K562 (cell line): Measurements from ENCODE around the gene COQ8A. TPM values are rescaled to one million over a fixed set of nuclear protein-coding genes. Genes with fewer than 3 reads are reported as not detected.

ENCODE experiments used
- CHD1 ChIP-seq: fragments of 200-600 bp; sonication (generic); IDR thresholded peaks from one replicate; pipeline ENCODE4 v1.6.1; 2012; ENCODE audit warnings: mild to moderate bottlenecking, moderate library complexity, low read length, inconsistent platforms
- ELF4 ChIP-seq: fragments of 450-650 bp; formaldehyde crosslinking; IDR thresholded peaks from 2 replicates; pipeline ENCODE4 v1.4.0; 2022; ENCODE audit warnings: missing genetic modification characterization
- HNRNPLL ChIP-seq: fragments of 200-400 bp; formaldehyde crosslinking; IDR thresholded peaks from 2 replicates; pipeline ENCODE4 v1.6.1; 2017; ENCODE audit warnings: low read length, low read depth, mild to moderate bottlenecking; ENCODE audit not compliant: poor library complexity, severe bottlenecking
- HOXB6 ChIP-seq: fragments of 250-450 bp; sonication (Bioruptor Pico); IDR thresholded peaks from 2 replicates; pipeline ENCODE4 v1.5.1; 2022; ENCODE audit warnings: mild to moderate bottlenecking, borderline replicate concordance
- MIER1 ChIP-seq: fragments of 450-650 bp; IDR thresholded peaks from 2 replicates; pipeline ENCODE4 v1.6.1; 2016; ENCODE audit warnings: antibody characterized with exemption, mild to moderate bottlenecking, low read depth
- MYBL2 ChIP-seq, 2 experiments: fragments of 450-650 bp in 1 of 2; sonication (generic) in 1 of 2; formaldehyde crosslinking in 1 of 2; IDR thresholded peaks; 2 replicates each; pipeline versions ENCODE4 v1.6.1 to v1.8.1; 2017 to 2022; ENCODE audit warnings: borderline replicate concordance in 1 of 2, inconsistent platforms in 1 of 2, low read depth in 1 of 2, mild to moderate bottlenecking in 1 of 2, missing genetic modification reagents in 1 of 2, moderate library complexity in 1 of 2
- OTX1 ChIP-seq: fragments of 450-650 bp; formaldehyde crosslinking; IDR thresholded peaks from 2 replicates; pipeline ENCODE4 v1.4.0; 2022; ENCODE audit warnings: mild to moderate bottlenecking
- TBL1XR1 ChIP-seq, 2 experiments: IDR thresholded peaks; 2 replicates each; pipeline ENCODE4 v1.6.1; 2012; ENCODE audit warnings: improper control_type of control experiment in 2 of 2, low read length in 2 of 2, mild to moderate bottlenecking in 1 of 2
- TRIM24 ChIP-seq, 2 experiments: fragments of 450-650 bp; IDR thresholded peaks; 2 replicates each; pipeline ENCODE4 v1.6.1; 2016
- ZNF124 ChIP-seq: sonication (generic); formaldehyde crosslinking; IDR thresholded peaks from 2 replicates; pipeline ENCODE4 v1.8.1; 2022; ENCODE audit warnings: missing genetic modification reagents
- ZNF785 ChIP-seq: fragments of 250-450 bp; sonication (Bioruptor Pico); IDR thresholded peaks from 2 replicates; pipeline ENCODE4 v1.4.0; 2020; ENCODE audit warnings: mild to moderate bottlenecking
- polyA plus RNA-seq, 8 experiments: library from polyadenylated mRNA; depleted of rRNA in 4 of 8; stranded (reverse) in 5 of 8; unstranded in 3 of 8; fragments of >200 nt; fragmentation: Nextera tagmentation in 2 of 8; fragmentation: Illumina TruSeq in 1 of 8; extraction: Ambion mirVana in 2 of 8; extraction: Trizol in 1 of 8; gene quantifications; 2 replicates each; pipeline versions ENCODE4 v1.2.1 to v1.2.3, GENCODE V29; 2011 to 2014; ENCODE audit warnings: inconsistent platforms in 1 of 8, missing spikeins in 1 of 8
- total RNA-seq, 7 experiments: library from RNA; depleted of rRNA in 6 of 7; stranded (reverse); fragments of >200 nt in 6 of 7; fragmentation: Illumina TruSeq in 2 of 7; extraction: Trizol in 2 of 7; gene quantifications; 2 replicates each; pipeline versions ENCODE4 v1.2.1 to v1.2.3, GENCODE V29; 2011 to 2021; ENCODE audit warnings: low replicate concordance in 1 of 7
- TF ChIP-seq, protein P1 (sequence below): fragments of 250-450 bp; sonication (Bioruptor Pico); IDR thresholded peaks from 2 replicates; pipeline ENCODE4 v1.8.0; 2021; ENCODE audit warnings: borderline replicate concordance, mild to moderate bottlenecking, moderate library complexity; ENCODE audit not compliant: poor library complexity, severe bottlenecking
- TF ChIP-seq, protein P2 (sequence below): fragments of 450-650 bp; IDR thresholded peaks from 2 replicates; pipeline ENCODE4 v1.6.1; 2016; ENCODE audit warnings: mild to moderate bottlenecking
- TF ChIP-seq, protein P3 (sequence below): fragments of 250-450 bp; sonication (Bioruptor Pico); IDR thresholded peaks from 2 replicates; pipeline ENCODE4 v1.8.0; 2022; ENCODE audit warnings: moderate library complexity, mild to moderate bottlenecking, inconsistent platforms
- TF ChIP-seq, protein P4 (sequence below), 2 experiments: IDR thresholded peaks; 2 replicates each; pipeline ENCODE4 v1.6.1; 2011; ENCODE audit warnings: borderline replicate concordance in 1 of 2, control low read depth in 1 of 2, low read depth in 1 of 2, low read length in 1 of 2, mild to moderate bottlenecking in 1 of 2, mixed read lengths in 1 of 2, moderate library complexity in 1 of 2; ENCODE audit not compliant: insufficient read depth in 1 of 2, insufficient read length in 1 of 2, poor library complexity in 1 of 2, severe bottlenecking in 1 of 2; ENCODE audit errors: extremely low read depth in 1 of 2
- TF ChIP-seq, protein P5 (sequence below): sonication (generic); formaldehyde crosslinking; IDR thresholded peaks from 2 replicates; pipeline ENCODE4 v1.8.0; 2023; ENCODE audit warnings: missing genetic modification reagents, mild to moderate bottlenecking, borderline replicate concordance

Gene COQ8A
- total and polyA plus RNA-seq, 9 of the 15 experiments (the other 6 are each of a cell fraction or from before 2014, with no cell fraction given), result 2.6 to 54.3 (median 32.4) TPM

DNA sequence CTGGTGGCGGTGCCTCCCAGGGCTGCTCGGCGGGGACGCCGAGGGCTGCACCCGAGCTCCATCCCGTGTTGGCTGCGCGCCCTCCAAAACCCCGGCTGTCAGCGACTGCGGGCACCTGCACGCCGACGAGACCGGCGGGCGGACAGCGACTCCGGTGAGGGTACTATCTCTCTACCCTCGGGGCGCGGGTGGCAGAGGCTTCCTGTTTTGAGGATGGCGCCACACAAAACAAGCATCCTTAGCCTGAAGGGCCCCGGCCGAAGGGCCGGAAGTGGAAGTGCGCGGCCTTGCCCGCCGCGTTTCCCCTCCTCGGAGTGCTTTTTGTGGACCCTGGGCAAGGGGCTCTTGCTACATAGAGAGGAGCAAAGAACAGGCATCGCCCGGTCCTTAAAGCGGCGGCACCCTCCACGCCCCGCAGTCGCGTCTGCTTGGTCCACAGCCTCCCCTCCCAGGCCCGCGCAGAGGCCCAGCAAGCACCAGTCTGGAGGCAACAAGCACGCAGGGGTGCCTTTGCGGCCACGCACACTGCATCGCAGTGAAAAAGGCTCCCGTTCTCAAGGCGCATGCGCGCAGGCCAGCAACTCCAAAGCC lies 561 bp upstream of the COQ8A start (continued):
- TF ChIP-seq, protein P1, sequence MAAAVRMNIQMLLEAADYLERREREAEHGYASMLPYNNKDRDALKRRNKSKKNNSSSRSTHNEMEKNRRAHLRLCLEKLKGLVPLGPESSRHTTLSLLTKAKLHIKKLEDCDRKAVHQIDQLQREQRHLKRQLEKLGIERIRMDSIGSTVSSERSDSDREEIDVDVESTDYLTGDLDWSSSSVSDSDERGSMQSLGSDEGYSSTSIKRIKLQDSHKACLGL (CRISPR knock-in tag), result no peak
- TF ChIP-seq ELF4 (peak; percentile 81), HNRNPLL (no peak), TRIM24 (IDR thresholded peaks at IDR 0.05) (peak in 1 of 2 experiments; percentile 49; a peak in 1 of 4 replicates), OTX1 (peak; percentile 62; the same call in 1 of the 2 replicates), MIER1 (no peak), CHD1 (no peak), ZNF124 (CRISPR knock-in tag) (no peak), HOXB6 (CRISPR knock-in tag) (no peak), ZNF785 (CRISPR knock-in tag) (no peak), TBL1XR1 (IDR thresholded peaks at IDR 0.05; ENCODE audit: low read length in 2 of 2) (0 out of 4 replicates have a peak, but pooled peaks of 1 of the 2 experiments have one; percentile 12), MYBL2 (IDR thresholded peaks at IDR 0.05; ENCODE audit: low read depth) (no peak), MYBL2 (CRISPR knock-in tag; IDR thresholded peaks at IDR 0.05; ENCODE audit: borderline replicate concordance) (no peak)
- TF ChIP-seq, protein P2, sequence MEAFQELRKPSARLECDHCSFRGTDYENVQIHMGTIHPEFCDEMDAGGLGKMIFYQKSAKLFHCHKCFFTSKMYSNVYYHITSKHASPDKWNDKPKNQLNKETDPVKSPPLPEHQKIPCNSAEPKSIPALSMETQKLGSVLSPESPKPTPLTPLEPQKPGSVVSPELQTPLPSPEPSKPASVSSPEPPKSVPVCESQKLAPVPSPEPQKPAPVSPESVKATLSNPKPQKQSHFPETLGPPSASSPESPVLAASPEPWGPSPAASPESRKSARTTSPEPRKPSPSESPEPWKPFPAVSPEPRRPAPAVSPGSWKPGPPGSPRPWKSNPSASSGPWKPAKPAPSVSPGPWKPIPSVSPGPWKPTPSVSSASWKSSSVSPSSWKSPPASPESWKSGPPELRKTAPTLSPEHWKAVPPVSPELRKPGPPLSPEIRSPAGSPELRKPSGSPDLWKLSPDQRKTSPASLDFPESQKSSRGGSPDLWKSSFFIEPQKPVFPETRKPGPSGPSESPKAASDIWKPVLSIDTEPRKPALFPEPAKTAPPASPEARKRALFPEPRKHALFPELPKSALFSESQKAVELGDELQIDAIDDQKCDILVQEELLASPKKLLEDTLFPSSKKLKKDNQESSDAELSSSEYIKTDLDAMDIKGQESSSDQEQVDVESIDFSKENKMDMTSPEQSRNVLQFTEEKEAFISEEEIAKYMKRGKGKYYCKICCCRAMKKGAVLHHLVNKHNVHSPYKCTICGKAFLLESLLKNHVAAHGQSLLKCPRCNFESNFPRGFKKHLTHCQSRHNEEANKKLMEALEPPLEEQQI, result peak; percentile 19; the same call in 1 of the 2 replicates
- TF ChIP-seq, protein P3, sequence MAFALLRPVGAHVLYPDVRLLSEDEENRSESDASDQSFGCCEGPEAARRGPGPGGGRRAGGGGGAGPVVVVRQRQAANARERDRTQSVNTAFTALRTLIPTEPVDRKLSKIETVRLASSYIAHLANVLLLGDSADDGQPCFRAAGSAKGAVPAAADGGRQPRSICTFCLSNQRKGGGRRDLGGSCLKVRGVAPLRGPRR (CRISPR knock-in tag), result no peak
- TF ChIP-seq, protein P4, sequence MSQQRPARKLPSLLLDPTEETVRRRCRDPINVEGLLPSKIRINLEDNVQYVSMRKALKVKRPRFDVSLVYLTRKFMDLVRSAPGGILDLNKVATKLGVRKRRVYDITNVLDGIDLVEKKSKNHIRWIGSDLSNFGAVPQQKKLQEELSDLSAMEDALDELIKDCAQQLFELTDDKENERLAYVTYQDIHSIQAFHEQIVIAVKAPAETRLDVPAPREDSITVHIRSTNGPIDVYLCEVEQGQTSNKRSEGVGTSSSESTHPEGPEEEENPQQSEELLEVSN (IDR thresholded peaks at IDR 0.05; ENCODE audit: borderline replicate concordance in 1 of 2, extremely low read depth in 1 of 2, insufficient read depth in 1 of 2, insufficient read length in 1 of 2, low read depth in 1 of 2, low read length in 1 of 2, poor library complexity in 1 of 2, severe bottlenecking in 1 of 2), result peak in 1 of 2 experiments; percentile 92
- TF ChIP-seq, protein P5, sequence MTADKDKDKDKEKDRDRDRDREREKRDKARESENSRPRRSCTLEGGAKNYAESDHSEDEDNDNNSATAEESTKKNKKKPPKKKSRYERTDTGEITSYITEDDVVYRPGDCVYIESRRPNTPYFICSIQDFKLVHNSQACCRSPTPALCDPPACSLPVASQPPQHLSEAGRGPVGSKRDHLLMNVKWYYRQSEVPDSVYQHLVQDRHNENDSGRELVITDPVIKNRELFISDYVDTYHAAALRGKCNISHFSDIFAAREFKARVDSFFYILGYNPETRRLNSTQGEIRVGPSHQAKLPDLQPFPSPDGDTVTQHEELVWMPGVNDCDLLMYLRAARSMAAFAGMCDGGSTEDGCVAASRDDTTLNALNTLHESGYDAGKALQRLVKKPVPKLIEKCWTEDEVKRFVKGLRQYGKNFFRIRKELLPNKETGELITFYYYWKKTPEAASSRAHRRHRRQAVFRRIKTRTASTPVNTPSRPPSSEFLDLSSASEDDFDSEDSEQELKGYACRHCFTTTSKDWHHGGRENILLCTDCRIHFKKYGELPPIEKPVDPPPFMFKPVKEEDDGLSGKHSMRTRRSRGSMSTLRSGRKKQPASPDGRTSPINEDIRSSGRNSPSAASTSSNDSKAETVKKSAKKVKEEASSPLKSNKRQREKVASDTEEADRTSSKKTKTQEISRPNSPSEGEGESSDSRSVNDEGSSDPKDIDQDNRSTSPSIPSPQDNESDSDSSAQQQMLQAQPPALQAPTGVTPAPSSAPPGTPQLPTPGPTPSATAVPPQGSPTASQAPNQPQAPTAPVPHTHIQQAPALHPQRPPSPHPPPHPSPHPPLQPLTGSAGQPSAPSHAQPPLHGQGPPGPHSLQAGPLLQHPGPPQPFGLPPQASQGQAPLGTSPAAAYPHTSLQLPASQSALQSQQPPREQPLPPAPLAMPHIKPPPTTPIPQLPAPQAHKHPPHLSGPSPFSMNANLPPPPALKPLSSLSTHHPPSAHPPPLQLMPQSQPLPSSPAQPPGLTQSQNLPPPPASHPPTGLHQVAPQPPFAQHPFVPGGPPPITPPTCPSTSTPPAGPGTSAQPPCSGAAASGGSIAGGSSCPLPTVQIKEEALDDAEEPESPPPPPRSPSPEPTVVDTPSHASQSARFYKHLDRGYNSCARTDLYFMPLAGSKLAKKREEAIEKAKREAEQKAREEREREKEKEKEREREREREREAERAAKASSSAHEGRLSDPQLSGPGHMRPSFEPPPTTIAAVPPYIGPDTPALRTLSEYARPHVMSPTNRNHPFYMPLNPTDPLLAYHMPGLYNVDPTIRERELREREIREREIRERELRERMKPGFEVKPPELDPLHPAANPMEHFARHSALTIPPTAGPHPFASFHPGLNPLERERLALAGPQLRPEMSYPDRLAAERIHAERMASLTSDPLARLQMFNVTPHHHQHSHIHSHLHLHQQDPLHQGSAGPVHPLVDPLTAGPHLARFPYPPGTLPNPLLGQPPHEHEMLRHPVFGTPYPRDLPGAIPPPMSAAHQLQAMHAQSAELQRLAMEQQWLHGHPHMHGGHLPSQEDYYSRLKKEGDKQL (CRISPR knock-in tag), result no peak
